Measurements from ENCODE around the gene PTGS2.

DNA sequence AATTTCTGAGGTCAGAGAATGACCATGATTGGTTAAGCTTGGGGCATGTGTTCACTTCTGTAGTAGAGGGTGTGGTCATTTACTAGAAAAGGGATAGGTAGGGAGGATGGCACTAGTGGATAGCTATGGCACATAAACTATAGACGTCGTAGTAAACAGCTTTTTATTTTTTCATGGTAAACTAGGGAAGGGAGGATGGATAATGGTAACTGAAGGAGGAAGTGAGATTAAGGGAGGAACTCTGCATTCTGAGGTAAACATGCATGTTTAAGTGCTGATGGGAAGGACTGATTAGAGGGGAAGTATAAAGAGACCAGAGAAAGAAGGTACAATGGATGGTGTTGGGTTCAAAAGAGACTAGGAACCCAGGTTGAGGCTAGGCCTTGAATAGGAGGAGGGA lies 26.9 kb downstream of the PTGS2 start:
- TF ChIP-seq POLR2A (IDR thresholded peaks at IDR 0.05; ENCODE audit: low read length) (no peak), GATA1 (IDR thresholded peaks at IDR 0.05; ENCODE audit: low read depth, low read length) (no peak)

All from erythroblast (primary cell).